Lung (tissue), 12 donors: Measurements from ENCODE around the gene UBE2D1. TPM values are rescaled to one million over a fixed set of nuclear protein-coding genes. Genes with fewer than 3 reads are reported as not detected.

Source experiments
- ATAC-seq: fragments of 200-7000 bp; cut with Tn5 transposase; one replicate; pipeline ENCODE4 v1.9.1; 2020; ENCODE audit warnings: moderate number of reproducible peaks; ENCODE audit not compliant: insufficient read depth, low FRiP score
- DNase-seq, 3 donors: peaks; one replicate each; pipeline ENCODE4 v3.0.0-alpha.2; 2013 to 2017
- H3K27ac ChIP-seq, 2 donors: one replicate each; pipeline ENCODE4 v1.5.1; 2013; ENCODE audit warnings: mild to moderate bottlenecking in 2 of 2, moderate library complexity in 2 of 2, control low read depth in 1 of 2, inconsistent platforms in 1 of 2, low read depth in 1 of 2, low read length in 1 of 2
- H3K27me3 ChIP-seq, 3 donors: one replicate each; pipeline ENCODE4 v1.5.1; 2013; ENCODE audit warnings: low read length in 2 of 3; ENCODE audit not compliant: control insufficient read depth in 3 of 3, insufficient read depth in 3 of 3
- H3K36me3 ChIP-seq, 4 donors: one replicate each; pipeline ENCODE4 v1.5.1; 2013; ENCODE audit warnings: low read length in 4 of 4, mild to moderate bottlenecking in 1 of 4, moderate library complexity in 1 of 4; ENCODE audit not compliant: control insufficient read depth in 4 of 4, insufficient read depth in 4 of 4
- H3K4me1 ChIP-seq, 5 donors: one replicate each; pipeline ENCODE4 v1.5.1; 2013; ENCODE audit warnings: low read length in 5 of 5, mild to moderate bottlenecking in 2 of 5, moderate library complexity in 1 of 5; ENCODE audit not compliant: control insufficient read depth in 5 of 5, insufficient read depth in 5 of 5
- H3K4me3 ChIP-seq: one replicate; pipeline ENCODE4 v1.5.1; 2013; ENCODE audit warnings: mild to moderate bottlenecking, control low read depth, moderate library complexity
- H3K9ac ChIP-seq, 2 donors: one replicate each; pipeline ENCODE4 v1.5.1; 2013; ENCODE audit warnings: low read length in 2 of 2, control low read depth in 1 of 2; ENCODE audit not compliant: insufficient read depth in 1 of 2
- H3K9me3 ChIP-seq, 4 donors: one replicate each; pipeline ENCODE4 v1.5.1; 2013; ENCODE audit warnings: low read length in 3 of 4, mild to moderate bottlenecking in 1 of 4, moderate library complexity in 1 of 4; ENCODE audit not compliant: control insufficient read depth in 4 of 4, insufficient read depth in 3 of 4
- WGBS, 2 donors: extraction: QIAGEN DNeasy Blood & Tissue Kit; methylation state at CpG; one replicate each; pipeline ENCODE4 v1.1.7; 2013; 5-methylcytosine and 5-hydroxymethylcytosine counted together
- polyA plus RNA-seq, 2 donors: library from polyadenylated mRNA; stranded (reverse); fragments of 200-250 nt; gene quantifications; one replicate each; pipeline ENCODE4 v1.2.1, GENCODE V29; 2013
- total RNA-seq, 2 donors: library from RNA; depleted of rRNA in 1 of 2; stranded (reverse); fragments of >200 nt in 1 of 2; gene quantifications; one replicate each; pipeline ENCODE4 v1.2.1, GENCODE V29; 2014 to 2021
- TF ChIP-seq, protein P1 (sequence below): IDR thresholded peaks from 2 replicates; pipeline ENCODE4 v1.5.1; 2012; ENCODE audit warnings: mild to moderate bottlenecking; ENCODE audit errors: control extremely low read depth, extremely low read depth
- donor health status: control.
- donor health status: control.
- donor health status: Bipolar disorder and iron deficiency.
- donor health status: healthy.
- donor health status: DM: yes; HTN: yes; CAD: no.

UBE2D1 gene
- total and polyA plus RNA-seq, 4 donors = 15.6 to 30.5 (median 21.0) TPM

DNA sequence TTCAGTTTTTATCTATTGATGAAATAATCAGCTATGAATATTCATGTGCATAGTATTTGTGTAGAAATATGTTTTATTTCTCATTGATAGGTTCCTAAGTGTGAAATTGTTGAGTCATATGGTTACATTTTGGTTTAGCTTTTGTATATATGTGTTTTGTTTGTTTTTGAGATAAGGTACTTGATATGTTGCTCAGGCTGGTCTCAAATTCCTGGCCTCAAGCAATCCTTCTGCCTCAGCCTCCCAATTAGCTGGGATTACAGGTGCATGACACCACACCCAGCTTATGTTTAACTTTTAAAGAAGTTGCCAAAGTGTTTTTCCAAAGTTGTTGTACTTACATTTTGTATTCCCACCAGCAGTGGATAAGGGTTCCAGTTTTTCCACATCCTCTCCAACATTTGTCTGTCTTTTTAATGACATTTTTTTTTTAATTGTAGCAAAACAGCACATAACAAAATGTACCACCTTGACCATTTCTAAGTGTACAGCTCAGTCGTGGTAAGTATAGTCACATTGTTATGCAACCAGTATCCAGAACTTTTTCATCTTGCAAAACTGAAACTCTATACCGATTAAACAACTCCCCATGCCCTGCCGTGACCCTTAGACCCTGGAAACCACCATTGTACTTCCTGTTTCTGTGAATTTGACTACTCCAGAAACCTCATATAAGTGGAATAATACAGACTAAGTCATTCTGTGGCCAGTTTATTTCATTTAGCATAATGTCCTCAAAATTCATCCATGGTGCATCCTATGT lies 12.6 kb upstream of the UBE2D1 start:
- WGBS, 2 donors = 18 to 28% methylated on average over 3 of the region's 3 CpGs
- ATAC-seq = peak; percentile 9
- no peak overlapping the region for H3K9ac ChIP-seq
- H3K4me3 ChIP-seq = no peak overlapping the region
- no peak overlapping the region for H3K27ac ChIP-seq
- no peak for DNase-seq
- peaks cover 0 to 7% (median 0%) of the 10 kb centered on the region in 5 donors for H3K4me1 ChIP-seq
- no peaks in the 10 kb centered on the region for H3K27me3 ChIP-seq
- TF ChIP-seq, protein P1, sequence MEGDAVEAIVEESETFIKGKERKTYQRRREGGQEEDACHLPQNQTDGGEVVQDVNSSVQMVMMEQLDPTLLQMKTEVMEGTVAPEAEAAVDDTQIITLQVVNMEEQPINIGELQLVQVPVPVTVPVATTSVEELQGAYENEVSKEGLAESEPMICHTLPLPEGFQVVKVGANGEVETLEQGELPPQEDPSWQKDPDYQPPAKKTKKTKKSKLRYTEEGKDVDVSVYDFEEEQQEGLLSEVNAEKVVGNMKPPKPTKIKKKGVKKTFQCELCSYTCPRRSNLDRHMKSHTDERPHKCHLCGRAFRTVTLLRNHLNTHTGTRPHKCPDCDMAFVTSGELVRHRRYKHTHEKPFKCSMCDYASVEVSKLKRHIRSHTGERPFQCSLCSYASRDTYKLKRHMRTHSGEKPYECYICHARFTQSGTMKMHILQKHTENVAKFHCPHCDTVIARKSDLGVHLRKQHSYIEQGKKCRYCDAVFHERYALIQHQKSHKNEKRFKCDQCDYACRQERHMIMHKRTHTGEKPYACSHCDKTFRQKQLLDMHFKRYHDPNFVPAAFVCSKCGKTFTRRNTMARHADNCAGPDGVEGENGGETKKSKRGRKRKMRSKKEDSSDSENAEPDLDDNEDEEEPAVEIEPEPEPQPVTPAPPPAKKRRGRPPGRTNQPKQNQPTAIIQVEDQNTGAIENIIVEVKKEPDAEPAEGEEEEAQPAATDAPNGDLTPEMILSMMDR = no peak
- H3K9me3 ChIP-seq = peaks cover 0 to 1% (median 0%) of the 10 kb centered on the region in 4 donors
- no peaks in the 10 kb centered on the region for H3K36me3 ChIP-seq

DNA sequence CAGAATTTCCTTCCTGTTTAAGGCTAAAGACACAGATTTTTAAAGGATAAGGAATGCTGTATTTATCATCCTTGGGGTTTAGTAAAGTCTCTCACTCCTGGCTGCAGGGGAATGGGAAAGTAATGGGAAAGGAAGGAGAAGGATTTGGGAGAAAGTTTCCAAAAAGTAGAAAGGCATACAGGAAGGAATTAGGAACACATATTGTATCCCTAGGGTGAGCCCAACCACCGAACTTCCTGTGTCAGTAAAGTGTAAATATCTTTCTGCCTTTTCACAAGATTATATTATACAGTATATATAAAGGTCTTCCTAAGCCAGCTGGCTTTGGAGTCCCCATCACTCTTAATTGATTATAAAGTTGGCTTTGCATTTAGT lies 12.0 kb upstream of the UBE2D1 start:
- no peaks in the 10 kb centered on the region for H3K36me3 ChIP-seq

DNA sequence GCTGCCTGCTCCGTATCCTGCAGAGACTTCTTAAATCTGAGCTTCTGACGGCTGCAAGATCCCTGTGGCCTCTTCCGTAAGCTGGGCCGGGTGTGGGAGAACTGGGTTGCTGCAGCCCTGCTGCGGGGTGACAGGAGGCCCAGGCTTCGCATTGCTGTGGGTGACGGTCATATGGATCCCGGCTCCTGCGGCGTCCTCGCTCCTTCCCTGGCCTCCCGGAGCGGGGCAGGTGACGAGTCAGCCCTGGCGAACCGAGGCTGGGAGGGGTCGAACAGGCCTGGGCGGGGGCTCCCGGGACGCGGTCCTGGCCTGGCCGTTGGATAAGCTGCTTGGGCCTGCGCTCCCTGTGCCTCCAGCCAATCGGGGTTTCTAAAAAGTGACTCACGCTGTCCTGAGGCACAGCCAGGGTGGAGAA lies 7.8 kb upstream of the UBE2D1 start:
- H3K4me1 ChIP-seq = no peaks in the 10 kb centered on the region
- WGBS, 2 donors = 51 to 60% methylated on average over 25 of the region's 25 CpGs
- H3K36me3 ChIP-seq = no peaks in the 10 kb centered on the region
- TF ChIP-seq, protein P1 = no peak
- peaks cover 0 to 4% (median 0%) of the 10 kb centered on the region in 4 donors for H3K9me3 ChIP-seq
- H3K9ac ChIP-seq = no peak overlapping the region
- ATAC-seq = peak; percentile 53
- H3K27ac ChIP-seq = no peak overlapping the region
- peak; percentile 18 to 24 (median 18) for DNase-seq
- H3K4me3 ChIP-seq = no peak overlapping the region
- no peaks in the 10 kb centered on the region for H3K27me3 ChIP-seq

More for the DNA sequence above, 12.0 kb upstream of the UBE2D1 start:
- ATAC-seq (no peak), DNase-seq (no peak)
- WGBS, 2 donors = 27 to 46% methylated on average over 1 of the region's 1 CpG
- no peak overlapping the region for H3K9ac ChIP-seq
- H3K4me1 ChIP-seq = peaks cover 0 to 1% (median 0%) of the 10 kb centered on the region in 5 donors
- peaks cover 0 to 1% (median 0%) of the 10 kb centered on the region in 4 donors for H3K9me3 ChIP-seq
- H3K27me3 ChIP-seq = no peaks in the 10 kb centered on the region
- H3K27ac ChIP-seq = no peak overlapping the region
- TF ChIP-seq, protein P1 = no peak
- H3K4me3 ChIP-seq = no peak overlapping the region

DNA sequence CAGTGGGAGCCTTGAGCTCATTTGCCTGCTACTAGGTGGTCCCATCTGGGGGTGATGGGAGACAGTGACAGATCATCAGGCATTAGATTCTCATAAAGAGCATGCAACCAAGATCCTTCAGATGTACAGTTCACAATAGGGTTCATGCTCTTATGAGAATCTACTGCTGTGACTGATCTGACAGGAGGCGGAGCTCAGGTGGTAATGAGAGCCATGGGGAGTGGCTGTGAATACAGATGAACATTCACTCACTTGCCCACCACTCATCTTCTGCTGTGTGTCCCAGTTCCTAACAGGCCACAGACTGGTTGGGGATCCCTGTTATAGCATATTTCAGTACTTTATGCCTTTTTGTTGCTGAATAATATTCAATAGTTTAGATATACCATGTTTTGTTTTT lies 6.6 kb upstream of the UBE2D1 start:
- no peak overlapping the region for H3K27ac ChIP-seq
- no peak overlapping the region for H3K4me3 ChIP-seq
- no peaks in the 10 kb centered on the region for H3K36me3 ChIP-seq
- TF ChIP-seq, protein P1 = no peak
- ATAC-seq = no peak
- no peak for DNase-seq
- 94 to 100% methylated on average over 1 of the region's 1 CpG for WGBS, 2 donors
- H3K9me3 ChIP-seq = peaks cover 0 to 4% (median 0%) of the 10 kb centered on the region in 4 donors
- H3K27me3 ChIP-seq = no peaks in the 10 kb centered on the region
- no peak overlapping the region for H3K9ac ChIP-seq
- no peaks in the 10 kb centered on the region for H3K4me1 ChIP-seq
